Cerebellar nuclear complex (tissue), 1 donor: ENCODE results near the gene CILP2.

Experiments
- DNase-seq, 2 experiments: peaks; one replicate each; lab custom pipeline; 2025; lab: John Stamatoyannopoulos, UW

CILP2 gene

DNA sequence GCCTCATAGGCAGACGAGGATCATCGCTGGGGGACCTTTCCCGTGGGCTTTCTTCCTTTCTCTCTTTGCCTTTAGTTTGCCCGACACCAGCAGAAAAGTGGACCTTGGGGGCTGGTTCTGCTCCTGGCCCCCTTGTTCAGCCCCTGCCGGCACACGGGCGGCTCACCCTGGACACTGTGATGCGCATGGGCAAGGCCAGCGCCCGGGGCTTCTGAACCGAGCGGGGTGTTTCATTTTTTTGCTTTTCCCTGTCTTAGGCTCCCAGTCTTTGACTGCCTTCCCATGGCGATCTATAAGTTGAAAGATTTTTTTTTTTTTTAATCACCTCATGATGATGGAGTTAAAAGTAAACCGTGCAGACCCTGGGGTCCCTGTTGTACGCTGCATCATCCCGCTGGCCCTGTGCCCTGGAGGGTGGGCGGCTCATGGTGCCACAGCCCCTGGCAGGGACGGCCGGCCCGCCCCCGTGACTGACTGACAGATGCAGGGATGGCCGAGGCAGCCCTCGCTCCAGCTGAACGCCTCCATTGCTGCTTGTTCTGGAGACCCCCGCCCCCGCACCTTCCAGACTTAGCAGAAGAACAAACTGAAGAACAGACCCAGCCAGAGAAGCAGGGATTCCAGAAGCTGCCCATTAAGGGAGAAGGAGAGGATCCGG lies 32.3 kb upstream of the CILP2 start:
- DNase-seq, result no peak

GRCh38 chr19:19506592-19506991 lies 31.5 kb upstream of the CILP2 start:
- no peak for DNase-seq

- DNase-seq, result no peak
Measured at GRCh38 chr19:19507354-19507753, 30.7 kb upstream of the CILP2 start.

GRCh38 chr19:19508217-19508616 lies 29.8 kb upstream of the CILP2 start:
- no peak for DNase-seq

- no peak for DNase-seq
Measured at GRCh38 chr19:19510432-19510831, 27.6 kb upstream of the CILP2 start.

- DNase-seq, result no peak
Measured at GRCh38 chr19:19513682-19514081, 24.4 kb upstream of the CILP2 start.

- DNase-seq, result no peak
Measured at GRCh38 chr19:19514215-19514657, 23.8 kb upstream of the CILP2 start.

DNA sequence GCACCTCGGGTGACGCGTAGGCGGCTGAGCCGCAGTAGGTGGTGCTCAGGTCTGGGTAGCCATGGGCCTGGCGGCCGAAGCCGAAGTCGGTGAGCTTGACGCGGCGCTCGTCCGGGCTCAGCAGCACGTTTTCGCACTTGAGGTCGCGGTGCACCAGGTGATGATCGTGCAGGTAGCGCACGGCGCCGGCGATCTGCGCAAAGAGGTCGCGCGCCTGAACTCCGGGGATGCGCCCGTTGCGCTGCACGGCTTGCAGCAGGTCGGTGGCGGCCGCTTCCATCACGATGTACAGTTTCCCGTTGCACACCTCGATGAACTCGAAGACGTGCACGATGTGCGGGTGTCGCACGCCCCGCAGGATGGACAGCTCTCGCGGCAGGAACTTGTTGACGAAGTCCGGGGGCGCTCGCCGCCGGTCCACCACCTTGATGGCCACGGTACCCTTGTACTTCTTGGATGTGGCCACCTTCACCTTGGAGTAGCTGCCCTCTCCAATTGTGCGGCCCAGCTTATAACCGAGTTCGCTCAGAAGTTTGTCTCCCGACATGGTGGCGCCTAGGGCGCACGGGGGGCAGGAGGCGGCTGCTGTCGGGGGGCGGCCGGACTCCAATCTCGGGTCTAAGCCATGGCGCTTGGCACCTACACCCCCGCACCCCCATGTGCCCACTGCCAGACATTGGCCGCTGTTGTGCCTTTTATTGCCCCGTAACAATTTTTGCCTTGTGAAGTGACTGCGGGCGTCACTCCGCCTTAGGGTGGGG lies 23.0 kb upstream of the CILP2 start, which contains the start of gene TSSK6:
Gene TSSK6 (minus strand): TSS at position 668 of the 761 bp plus-strand sequence. CDS start 121 bp downstream, at position 547.
- DNase-seq, result no peak

DNA sequence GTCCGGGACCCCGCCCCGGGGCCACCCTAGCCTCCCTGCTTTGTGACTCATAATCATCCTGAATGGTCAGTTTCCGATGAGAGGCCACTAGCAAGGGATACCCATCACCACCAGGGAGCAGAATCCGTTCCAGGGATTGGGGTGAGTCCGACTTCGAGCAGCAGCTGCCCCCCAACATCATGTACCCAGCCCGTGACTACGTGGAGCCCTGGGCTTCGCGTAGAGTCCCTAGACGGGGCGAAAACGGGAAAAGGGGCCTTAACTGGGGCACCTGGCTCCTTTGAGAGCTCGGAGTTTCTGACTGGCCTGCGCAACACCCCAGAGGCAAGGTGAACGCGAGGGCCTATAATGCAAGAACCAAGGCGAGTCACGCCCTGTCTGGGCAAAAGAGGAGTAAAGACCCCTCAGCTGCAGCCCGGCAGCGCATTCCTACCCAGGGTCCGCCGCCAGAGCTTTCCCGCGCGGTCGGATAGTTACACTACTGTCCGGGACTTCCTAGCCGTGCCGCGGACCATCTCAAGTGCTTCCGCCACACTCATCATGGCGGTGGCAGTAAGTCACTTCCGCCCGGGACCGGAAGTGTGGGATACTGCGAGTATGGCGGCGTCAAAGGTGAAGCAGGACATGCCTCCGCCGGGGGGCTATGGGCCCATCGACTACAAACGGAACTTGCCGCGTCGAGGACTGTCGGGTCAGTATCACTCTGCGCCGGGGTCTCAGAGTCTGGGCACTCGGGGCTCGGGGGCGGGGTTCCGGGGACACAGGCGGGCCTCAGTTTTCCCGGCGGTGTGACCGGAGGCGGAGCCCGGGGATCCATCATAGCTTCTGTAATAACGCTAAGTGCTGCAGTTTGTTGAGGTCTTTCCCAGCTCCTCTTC lies 22.2 kb upstream of the CILP2 start, which contains the start of gene NDUFA13:
Gene NDUFA13 (plus strand): TSS at position 584 of the 878 bp plus-strand sequence. CDS start 14 bp downstream, at position 598.
- peak in 1 of 2 experiments; percentile 73 for DNase-seq

DNA sequence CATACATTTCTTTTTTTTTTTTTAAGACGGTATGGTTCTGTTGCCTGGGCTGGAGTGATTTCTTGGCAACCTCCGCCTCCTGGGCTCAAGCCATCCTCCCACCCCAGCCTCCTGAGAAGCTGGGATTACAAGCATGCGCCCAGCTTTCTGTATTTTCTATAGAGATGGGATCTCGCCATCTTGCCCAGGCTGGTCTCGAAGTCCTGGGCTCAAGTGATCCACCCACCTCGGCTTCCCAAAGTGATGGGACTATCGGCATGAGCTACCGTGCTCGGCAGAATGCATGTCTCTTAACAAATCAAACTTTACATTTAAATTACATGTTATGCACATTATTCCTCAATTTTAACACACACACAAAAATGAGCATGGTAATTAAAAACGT lies 20.8 kb upstream of the CILP2 start:
- DNase-seq, result no peak

- DNase-seq, result no peak
Measured at GRCh38 chr19:19520989-19521388, 17.1 kb upstream of the CILP2 start.

DNA sequence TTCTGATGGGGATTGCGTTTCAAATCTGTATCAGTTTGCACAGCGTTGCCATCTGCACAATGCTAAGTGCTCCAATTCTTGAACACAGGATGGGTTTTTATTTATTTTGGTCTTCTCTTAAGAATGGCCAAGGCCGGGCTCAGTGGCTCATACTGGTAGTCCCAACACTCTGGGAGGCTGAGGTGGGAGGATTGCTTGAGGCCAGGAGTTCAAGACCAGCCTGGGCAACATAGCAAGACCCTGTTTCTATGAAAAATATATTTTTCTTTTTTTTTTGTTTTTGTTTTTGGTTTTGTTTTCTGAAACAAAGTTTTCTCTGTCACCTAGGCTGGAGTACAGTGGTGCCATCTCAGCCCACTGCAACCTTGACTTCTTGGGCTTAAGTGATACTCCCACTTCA lies 14.9 kb upstream of the CILP2 start:
- no peak for DNase-seq

GRCh38 chr19:19524053-19524452 lies 14.0 kb upstream of the CILP2 start:
- DNase-seq, result no peak

DNA sequence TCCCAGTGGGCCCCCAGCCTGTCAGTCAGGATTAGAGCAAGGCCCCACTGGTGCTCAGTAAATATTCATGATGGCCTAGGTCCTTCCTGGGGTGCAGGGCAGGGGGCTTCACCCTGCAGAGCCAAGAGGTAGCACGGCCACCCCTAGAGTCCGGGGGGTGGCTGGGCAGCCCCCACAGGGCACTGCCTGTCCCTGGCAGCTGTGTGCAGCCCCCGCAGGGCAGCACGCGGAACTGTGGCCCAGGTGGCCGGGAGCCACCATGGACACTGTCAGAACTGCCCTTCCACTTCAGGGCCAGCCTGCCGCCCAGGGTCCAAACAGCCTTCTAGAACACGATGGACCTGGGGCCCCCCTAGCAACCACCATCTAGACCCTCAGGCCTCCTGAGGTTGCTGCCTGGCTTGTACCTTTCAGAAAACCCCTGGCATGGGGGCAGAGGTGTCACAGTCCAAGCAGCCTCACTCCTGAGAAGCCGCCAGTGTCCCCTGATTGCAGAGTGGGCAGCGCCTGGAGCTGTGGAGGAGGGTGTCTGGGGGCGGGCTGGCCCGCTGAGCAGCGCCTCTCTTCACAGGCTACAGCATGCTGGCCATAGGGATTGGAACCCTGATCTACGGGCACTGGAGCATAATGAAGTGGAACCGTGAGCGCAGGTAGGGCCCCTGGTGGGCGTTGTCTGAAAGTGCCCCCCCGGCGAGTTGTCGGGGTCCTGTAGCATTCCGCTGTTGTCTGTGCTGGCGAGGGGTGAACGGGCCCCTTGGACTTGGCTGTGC lies 12.3 kb upstream of the CILP2 start:
- DNase-seq, result no peak

DNA sequence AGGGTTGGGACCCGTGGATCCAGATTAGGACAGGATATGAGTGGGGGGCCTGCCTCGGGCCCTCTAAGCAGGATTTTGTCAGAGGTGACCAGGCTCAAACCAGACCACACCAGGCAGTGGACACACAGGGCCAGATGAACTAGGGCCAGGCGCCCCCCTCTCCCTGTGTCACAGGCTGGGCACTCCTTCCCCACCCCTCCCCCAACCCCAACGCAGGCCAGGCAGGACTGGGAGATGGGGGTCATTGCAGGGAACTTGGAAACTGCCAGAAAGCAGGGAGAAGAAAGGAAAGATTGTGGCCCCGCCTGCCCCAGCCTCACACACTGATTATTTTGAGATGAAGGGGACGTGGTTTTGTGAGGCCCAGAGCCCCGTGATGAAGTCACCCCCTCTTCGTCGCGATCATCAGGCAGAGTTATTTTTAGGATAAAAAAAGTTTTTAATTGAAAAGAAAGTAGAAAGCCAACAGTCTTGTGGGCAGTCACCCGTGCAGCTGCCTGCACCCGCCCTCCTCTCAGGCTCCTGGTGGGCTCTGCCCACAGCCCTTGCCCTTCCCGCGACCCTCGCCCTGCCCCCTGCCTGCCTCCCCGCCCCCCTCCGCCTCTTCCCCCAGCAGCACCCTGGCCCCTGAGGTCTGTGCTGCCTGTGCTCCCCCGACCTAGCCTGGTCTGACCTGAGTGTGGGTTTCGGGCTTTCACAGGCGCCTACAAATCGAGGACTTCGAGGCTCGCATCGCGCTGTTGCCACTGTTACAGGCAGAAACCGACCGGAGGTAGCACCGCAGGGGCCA lies 11.3 kb upstream of the CILP2 start:
- no peak for DNase-seq

GRCh38 chr19:19527371-19527656 lies 10.8 kb upstream of the CILP2 start:
- DNase-seq, result no peak

GRCh38 chr19:19527674-19528625 lies 10.1 kb upstream of the CILP2 start:
- DNase-seq, result no peak

- DNase-seq, result peak; percentile 11 to 45
Measured at GRCh38 chr19:19528721-19529490, 9.2 kb upstream of the CILP2 start, which contains the start of gene YJEFN3. Gene YJEFN3, plus strand, starts transcription at chr19:19528911. Its CDS starts 22 bp downstream, at chr19:19528933.
